GM18909 (cell line): ENCODE measurements around the gene STXBP5.
"Not testable (repeated sequence)": the region's sequence is repeated elsewhere in the genome, so short reads cannot be mapped to it uniquely, and the experiment has no call there.

ENCODE experiments used
- ATAC-seq: cut with Tn5 transposase; IDR thresholded peaks from one replicate; pipeline ENCODE4 v1.9.1; 2021; ENCODE audit warnings: mild to moderate bottlenecking; ENCODE audit not compliant: unreplicated experiment, poor library complexity

STXBP5 gene

DNA sequence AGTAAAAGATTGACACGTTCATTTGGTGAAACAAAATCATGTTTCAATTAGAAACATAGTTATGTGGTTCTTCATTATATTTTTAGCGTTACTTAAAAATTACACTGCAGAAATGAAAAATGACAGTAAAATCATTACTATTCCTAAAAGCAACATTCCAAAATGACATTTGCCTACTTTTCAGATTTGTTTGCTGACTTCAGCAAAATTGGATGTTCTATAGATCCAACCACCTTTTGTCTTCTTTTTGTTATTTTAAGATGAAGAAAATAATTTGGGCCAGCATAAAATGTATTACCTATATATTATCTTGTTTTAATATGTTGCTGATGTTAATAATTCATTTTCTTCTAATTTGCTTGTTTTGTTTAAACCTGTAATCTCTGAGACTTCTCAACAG lies 30.5 kb downstream of the STXBP5 start:
- ATAC-seq: no peak

DNA sequence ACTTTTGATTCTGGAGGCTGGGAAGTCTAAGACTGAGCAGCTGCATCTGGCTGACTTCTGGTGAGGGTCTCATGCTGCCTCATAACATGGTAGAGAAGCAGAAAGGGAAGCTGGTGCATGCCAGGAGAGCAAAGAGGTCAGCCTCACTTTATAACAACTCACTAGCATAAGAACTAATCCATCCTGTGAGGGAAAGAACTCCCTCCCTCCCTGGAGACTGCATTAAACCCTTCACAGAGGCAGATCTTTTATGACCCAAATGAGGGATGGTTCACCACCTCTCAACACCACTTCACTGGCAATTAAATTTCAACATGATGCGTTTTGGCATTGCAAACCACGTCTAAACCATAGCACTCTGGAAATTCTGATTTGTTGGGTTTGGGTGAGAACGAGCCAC lies 33.9 kb downstream of the STXBP5 start:
- ATAC-seq: no peak

DNA sequence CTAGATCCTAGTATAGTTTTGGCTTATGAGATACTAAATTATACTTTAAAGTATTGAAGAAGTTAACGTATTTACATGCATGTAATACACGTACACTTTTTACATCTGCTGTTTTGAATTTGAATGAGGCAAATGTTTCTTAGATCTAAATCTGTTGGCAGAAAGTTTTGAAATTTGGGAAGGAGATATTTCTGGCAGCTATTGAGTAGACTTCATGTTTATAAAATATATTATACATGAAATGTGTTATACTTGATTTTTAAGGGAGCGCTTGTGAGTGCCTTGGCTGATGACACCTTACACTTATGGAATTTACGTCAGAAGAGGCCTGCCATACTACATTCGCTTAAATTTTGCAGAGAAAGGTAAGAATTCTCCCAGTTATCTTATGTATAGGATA lies 34.7 kb downstream of the STXBP5 start:
- ATAC-seq: no peak

DNA sequence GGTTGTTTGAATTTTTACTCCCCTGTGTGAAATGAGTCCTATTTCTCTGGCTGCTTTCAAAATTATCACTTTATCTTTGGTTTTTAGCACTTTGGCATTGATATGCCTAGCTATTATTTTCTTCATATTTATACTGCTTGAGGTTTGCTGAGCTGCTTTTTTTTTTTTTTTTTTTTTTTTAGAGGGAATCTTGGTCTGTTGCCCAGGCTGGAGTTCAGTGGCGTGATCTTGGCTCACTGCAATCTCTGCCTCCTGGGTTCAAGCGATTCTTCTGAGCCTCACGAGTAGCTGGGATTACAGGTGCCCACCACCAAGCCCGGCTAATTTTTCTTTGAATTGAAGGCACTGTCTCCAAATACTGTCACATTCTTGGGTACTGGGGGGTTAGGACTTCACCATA lies 40.6 kb downstream of the STXBP5 start:
- ATAC-seq: no peak

- no peak for ATAC-seq
These were observed 41.5 kb downstream of the STXBP5 start for GRCh38 chr6:147245693-147246092.

DNA sequence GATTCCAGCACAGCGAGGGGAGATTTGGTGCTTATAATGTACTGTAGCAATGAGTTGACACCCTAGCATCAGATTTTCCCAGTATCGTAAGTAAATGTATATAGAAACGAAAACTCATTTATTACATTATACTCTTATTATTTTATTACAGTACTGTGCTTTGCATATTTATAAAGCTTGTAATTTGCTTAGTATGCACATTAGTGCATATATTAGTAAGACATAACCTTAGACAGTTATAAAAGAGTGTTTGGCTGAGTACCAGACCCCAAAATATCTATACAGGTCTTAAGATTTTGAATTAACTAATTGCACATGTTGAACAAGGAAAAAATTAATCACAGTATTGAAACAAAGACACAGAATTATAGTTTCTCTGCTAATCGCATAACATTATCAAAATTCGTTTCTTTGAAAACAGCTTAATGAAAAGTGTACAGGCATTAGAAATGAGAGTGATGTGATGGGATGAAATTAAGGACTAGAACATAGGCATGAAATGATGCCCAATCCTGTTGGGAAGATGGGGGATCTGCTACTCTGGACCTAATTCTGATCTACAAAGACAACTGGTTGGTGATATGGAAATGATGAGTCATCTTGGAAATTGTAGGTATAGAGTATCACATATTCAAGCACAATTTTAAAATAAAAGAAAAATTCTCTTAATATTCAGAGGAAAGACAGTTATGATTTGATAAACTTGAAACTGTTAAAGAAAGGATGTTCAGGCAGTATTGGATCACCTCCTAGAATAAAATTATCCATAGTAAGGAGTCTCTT lies 42.8 kb downstream of the STXBP5 start:
- ATAC-seq: no peak

DNA sequence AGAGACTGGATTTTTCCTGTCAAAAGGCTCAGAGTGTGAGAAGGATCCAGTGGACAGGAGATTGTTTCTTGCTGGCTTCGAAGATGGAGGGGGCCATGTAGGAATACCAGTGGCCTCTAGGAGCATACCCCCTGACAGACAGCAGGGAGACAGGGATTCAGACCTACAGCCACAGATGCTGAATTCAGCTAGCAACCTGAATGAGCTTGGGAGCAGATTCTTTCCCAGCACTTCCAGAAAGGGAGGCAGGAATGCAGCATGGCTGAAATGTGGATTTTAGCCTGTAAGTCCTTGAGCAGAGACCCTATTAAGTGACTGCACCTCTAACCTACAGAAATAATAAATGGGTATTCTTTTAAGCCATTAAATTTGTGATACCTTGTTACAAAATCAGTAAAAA lies 44.6 kb downstream of the STXBP5 start:
- no peak for ATAC-seq

DNA sequence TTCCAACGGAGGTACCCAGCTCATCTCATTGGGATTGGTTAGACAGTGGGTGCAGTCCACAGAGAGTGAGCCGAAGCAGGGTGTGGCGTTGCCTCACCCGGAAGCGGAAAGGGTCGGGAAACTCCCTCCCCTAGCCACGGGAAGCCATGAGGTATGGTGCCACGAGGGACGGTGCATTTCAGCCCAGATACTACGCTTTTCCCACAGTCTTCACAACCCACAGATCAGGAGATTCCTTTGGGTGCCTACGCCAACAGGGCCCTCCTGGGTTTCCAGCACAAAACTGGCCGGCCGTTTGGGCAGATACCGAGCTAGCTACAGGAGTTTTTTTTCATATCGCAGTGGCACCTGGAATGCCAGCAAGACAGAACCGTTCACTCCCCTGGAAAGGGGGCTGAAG lies 46.9 kb downstream of the STXBP5 start:
- no peak for ATAC-seq

DNA sequence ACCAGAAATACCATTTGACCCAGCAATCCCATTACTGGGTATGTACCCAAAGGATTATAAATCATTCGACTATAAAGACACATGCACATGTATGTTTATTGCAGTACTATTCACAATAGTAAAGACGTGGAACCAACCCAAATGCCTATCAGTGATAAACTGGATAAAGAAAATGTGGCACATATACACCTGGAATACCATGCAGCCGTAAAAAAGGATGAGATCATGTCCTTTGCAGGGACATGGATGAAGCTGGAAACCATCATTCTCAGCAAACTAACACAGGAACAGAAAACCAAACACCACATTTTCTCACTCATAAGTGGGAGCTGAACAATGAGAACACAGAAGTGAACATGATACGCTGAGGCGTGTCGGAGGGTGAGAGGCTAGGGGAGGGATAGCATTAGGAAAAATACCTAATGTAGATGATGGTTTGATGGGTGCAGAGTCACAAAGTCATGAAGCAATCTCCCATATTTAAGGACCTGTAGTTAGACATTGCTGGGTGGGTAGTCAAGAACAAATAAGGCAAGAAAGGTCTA lies 50.8 kb downstream of the STXBP5 start:
- ATAC-seq: not testable (repeated sequence)

GRCh38 chr6:147255948-147256674 lies 51.9 kb downstream of the STXBP5 start:
- no peak for ATAC-seq

DNA sequence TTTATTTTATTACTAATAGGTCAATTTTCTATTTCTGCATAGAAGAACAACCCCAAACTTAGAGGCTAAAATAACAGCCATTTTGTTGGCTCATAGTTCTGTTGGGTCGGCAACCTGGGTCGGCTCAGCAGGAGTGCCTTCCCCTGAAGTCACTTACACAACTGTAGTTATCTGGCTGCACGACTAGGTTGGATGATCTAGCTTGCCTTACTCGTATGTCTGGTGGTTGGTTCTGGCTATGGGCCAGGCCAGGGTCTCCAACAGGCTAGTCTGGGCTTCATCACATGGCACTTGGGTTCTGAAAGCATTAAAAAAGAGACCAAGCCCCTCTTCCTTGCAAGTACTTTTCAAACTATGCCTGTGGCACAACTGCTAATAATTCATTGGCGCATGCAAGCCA lies 53.5 kb downstream of the STXBP5 start:
- ATAC-seq: no peak

- ATAC-seq: no peak
These were observed 55.9 kb downstream of the STXBP5 start for GRCh38 chr6:147260091-147260490.

GRCh38 chr6:147262946-147263345 lies 58.7 kb downstream of the STXBP5 start:
- ATAC-seq: no peak

DNA sequence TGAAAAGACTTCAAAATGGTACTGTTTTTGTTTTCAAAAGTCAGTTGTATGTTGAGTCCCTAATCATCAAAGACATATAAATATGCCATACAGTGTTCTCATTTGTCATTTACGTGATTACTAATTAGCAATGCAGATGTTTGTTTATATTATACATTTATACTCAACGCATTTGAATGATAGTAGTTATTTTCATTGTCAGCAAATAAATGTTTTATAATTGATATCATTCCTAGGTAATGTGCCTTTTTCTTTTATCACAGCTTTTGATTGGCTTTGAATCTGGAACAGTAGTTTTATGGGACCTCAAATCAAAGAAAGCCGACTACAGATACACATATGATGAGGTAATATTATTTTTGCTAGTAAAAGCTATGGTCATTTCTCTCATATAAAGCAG lies 62.6 kb downstream of the STXBP5 start:
- no peak for ATAC-seq

DNA sequence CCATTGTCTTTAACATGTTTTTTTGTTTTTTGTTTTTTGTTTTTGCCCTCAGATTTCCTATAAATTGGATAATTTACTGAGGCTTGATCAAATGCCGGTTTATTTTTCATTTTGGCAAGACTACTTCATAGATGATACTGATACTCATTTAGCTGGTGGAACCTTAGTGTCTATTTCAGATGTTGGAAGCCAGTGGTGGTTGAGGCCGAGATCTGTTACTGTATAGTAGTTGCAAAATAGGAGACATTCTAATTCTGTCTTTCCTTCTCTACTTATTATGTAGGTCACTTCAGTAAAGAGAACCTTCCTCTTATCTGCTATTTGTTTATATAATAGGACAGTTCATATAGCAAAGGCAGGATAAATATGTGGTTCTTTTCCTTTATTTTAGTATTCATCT lies 63.4 kb downstream of the STXBP5 start:
- ATAC-seq: no peak

DNA sequence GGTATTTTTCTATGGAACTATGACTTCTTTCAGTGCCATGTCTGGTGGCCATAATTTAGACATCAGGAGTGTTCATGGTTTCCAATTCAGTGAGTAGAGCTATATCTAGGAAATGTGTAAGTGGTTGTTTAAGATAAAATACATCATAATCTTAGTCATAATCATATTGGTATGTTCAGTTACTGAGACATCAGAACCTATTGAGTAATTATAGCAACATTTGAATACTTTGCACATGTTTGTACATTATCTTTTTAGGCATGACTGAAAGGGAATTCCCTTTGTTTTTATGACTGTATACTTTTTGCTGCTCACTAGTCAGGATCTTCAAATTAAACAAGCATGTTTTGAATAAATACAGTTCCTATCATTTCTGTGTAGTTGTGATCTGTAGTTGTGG lies 64.0 kb downstream of the STXBP5 start:
- no peak for ATAC-seq

GRCh38 chr6:147274012-147274411 lies 69.8 kb downstream of the STXBP5 start:
- ATAC-seq: no peak

DNA sequence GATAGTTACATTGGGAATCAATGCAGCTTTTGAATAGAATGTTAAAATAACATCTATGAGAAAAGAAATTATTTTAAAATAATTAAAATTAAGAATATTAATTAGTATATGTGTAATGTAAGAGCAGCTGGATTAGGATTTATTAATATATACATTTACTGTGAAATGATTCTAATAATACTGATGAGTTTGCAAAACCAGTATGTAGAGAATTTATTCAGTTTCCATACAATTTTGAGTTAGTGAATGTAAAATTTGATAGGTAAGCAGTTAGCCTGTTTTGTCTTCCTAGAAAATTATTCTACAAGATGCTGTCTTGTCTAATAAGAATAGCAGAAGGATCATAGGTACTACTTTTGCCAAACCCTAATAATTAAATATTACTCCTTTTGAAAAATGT lies 70.6 kb downstream of the STXBP5 start:
- ATAC-seq: no peak

DNA sequence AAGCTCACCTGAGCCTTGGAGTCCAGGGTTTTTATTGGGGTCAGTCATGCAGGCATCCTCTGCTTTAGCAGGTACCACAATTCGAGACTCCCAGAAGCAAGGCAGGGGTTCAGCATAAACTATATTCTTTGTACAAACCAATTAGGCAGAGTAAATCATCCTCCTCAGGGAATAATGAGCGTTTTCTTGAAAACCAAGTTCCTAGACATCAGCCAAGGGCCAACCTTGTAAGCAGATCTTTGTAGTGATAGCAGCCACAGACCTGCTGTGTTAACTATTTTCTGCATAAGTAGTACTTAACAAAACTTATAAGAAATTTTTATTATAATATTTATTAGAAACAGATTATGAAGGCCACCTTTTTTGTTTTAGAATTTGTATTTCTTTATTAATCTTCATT lies 74.7 kb downstream of the STXBP5 start:
- no peak for ATAC-seq

DNA sequence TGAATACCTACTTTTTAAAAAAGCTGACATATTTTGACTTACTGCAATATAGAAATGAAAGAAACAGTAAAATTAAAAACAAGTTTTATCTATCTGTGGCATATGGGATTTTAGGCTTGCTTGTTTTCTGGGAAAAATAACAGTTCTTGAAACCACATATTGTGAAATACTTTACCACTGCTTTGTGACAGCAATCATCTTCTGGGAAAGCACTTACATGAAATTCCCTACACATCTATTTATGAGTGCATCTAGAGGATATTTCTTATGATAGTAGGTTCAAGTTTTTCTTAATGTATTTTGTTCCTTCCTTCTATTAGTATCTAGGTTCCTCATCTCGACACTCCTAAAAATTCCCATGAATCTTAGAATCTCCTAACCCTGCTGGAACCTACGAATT lies 75.2 kb downstream of the STXBP5 start:
- ATAC-seq: no peak

- ATAC-seq: no peak
These were observed 77.8 kb downstream of the STXBP5 start for GRCh38 chr6:147281895-147282565.
